SK-MEL-5 (cell line): ENCODE data around the gene IRGQ. TPM values are rescaled to one million over a fixed set of nuclear protein-coding genes. Genes with fewer than 3 reads are reported as not detected.
"Not testable (repeated sequence)": the region's sequence is repeated elsewhere in the genome, so short reads cannot be mapped to it uniquely, and the experiment has no call there.

ENCODE experiments used
- DNase-seq: peaks from one replicate; pipeline ENCODE4 v3.0.0-alpha.2; 2016; ENCODE audit warnings: low read depth, low spot score
- in situ Hi-C: cut with HindIII; loops from 2 replicates; pipeline ENCODE4 v1.10.0; 2016; ENCODE audit warnings: low sequenced_read_pairs, high pct_unique_total_duplicates, low pct_unique_long_range_greater_than_20kb
- polyA plus RNA-seq, 2 experiments: library from polyadenylated mRNA; depleted of rRNA; stranded (reverse); fragments of >200 nt; gene quantifications; 2 replicates each; pipeline ENCODE4 v1.2.3, GENCODE V29; 2015
- total RNA-seq: library from RNA; depleted of rRNA; stranded (reverse); fragments of >200 nt; shearing (Covaris generic); gene quantifications from 2 replicates; pipeline ENCODE4 v1.2.3, GENCODE V29; 2014; rRNA removed

Gene IRGQ, protein sequence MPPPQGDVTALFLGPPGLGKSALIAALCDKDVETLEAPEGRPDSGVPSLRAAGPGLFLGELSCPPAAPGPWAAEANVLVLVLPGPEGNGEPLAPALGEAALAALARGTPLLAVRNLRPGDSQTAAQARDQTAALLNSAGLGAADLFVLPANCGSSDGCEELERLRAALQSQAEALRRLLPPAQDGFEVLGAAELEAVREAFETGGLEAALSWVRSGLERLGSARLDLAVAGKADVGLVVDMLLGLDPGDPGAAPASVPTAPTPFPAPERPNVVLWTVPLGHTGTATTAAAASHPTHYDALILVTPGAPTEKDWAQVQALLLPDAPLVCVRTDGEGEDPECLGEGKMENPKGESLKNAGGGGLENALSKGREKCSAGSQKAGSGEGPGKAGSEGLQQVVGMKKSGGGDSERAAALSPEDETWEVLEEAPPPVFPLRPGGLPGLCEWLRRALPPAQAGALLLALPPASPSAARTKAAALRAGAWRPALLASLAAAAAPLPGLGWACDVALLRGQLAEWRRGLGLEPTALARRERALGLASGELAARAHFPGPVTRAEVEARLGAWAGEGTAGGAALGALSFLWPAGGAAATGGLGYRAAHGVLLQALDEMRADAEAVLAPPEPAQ
- total RNA-seq, result 18.7 and 20.8 TPM in 2 replicates
- polyA plus RNA-seq (2015; cell fraction: cytosol; rRNA removed), result 17.4 and 22.7 TPM in 2 replicates
- 24.5 and 28.3 TPM in 2 replicates for polyA plus RNA-seq (2015; cell fraction: nucleus; rRNA removed)

DNA sequence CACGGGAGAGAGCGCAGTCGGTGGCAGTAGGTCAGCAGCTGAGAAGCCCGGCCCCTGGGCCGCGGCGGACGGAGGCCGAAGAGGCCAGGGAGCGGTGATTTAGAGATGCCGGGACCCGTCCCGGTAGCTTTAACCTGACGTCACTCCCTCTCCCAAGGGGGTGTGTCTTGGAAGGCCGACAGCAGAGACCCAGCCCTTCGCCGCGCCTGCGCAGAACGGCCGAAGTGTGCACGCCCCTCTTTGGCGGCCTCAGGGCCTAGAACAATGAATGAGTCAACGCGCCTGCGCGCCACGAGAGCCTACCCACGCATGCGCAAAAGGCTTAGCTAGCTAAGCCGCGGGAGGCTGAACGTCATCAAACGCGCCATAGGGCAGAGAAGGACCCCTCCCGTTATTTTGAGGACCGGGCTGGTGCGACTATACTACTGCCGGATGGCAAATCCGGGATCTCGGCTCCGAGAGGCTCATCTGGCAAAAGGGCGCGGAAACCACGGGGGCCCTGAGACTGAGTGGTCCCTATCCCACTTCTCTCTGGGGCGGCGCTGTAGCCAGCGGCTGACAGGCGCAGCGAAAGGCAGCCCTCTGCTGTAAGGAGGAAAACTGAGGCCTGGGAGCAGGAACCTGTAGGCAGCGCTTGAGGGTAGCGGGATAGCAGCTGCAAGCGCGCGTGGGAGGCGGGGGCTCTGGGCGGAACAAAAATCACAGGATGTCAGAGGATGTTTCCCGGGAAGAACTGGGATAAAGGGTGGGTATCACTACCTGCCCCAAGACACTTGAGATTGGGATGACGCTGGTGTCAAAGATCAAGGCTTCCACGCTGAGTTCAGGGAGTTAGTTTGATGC is at the start of gene IRGQ, which contains the start of gene ZNF576:
Gene IRGQ (minus strand): TSS at position 136 of the 843 bp plus-strand sequence. CDS start 796 bp downstream, outside the sequence.
Gene ZNF576 (plus strand): TSS at position 597 of the 843 bp plus-strand sequence. CDS start 514 bp downstream, outside the sequence.
- peak; percentile 99 for DNase-seq
- in situ Hi-C loops, result no loop called here

DNA sequence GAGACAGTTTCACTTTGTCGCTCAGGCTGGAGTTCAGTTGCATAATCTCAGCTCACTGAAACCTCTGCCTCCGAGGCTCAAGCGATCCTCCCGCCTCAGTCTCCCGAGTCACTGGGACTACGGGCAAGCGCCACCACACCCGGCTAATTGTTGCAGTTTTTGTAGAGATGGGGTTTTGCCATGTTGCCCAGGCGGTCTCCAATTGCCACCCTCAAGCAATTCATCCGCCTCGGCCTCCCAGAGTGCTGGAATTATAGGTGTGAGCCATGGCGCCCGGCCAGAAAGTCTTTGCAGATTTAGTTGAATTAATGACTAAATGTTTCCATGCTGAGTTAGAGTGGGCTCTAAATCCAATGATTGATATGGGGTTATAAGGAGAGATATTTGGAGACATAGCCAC is 48.2 kb upstream of the IRGQ start:
- DNase-seq, result no peak
- in situ Hi-C loops, result no loop called here

GRCh38 chr19:43643326-43643725 is 47.4 kb upstream of the IRGQ start:
- DNase-seq, result no peak
- in situ Hi-C loops, result no loop called here

DNA sequence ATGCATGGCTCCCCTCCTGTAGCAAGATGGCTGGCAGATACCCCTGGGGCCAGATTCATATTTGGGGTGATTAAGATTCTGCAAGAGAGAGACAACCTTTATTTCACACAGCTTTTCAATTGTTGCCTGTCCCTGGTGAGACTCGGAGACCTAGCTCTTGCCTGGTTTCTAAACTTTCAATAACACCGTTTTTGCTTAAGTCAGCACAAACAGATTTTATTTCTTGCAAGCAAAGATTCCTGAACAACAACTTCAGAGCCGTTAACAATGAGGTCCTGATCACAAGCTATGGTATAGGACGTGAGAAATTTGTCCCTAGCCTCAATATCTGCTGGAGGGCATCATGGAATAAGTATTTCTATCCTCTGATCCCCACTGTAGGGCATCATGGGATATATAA is 46.6 kb upstream of the IRGQ start:
- DNase-seq, result no peak
- in situ Hi-C loops, result no loop called here

- DNase-seq, result no peak
- in situ Hi-C loops, result no loop called here
Measured at GRCh38 chr19:43641333-43641732, 45.4 kb upstream of the IRGQ start.

GRCh38 chr19:43640424-43640757 is 44.5 kb upstream of the IRGQ start:
- in situ Hi-C loops, result no loop called here
- no peak for DNase-seq

GRCh38 chr19:43639519-43640423 is 43.8 kb upstream of the IRGQ start, which contains the start of gene CADM4:
CADM4 (minus strand) TSS chr19:43639850; CDS start chr19:43639790, 60 bp downstream.
- DNase-seq, result no peak
- in situ Hi-C loops, result no loop called here

- DNase-seq, result no peak
- in situ Hi-C loops, result no loop called here
Measured at GRCh38 chr19:43638995-43639518, 43.1 kb upstream of the IRGQ start.

GRCh38 chr19:43638214-43638994 is 42.5 kb upstream of the IRGQ start:
- DNase-seq, result no peak

GRCh38 chr19:43636121-43636683 is 40.3 kb upstream of the IRGQ start:
- no peak for DNase-seq

More at GRCh38 chr19:43638214-43638994, 42.5 kb upstream of the IRGQ start:
- in situ Hi-C loops, result no loop called here

DNA sequence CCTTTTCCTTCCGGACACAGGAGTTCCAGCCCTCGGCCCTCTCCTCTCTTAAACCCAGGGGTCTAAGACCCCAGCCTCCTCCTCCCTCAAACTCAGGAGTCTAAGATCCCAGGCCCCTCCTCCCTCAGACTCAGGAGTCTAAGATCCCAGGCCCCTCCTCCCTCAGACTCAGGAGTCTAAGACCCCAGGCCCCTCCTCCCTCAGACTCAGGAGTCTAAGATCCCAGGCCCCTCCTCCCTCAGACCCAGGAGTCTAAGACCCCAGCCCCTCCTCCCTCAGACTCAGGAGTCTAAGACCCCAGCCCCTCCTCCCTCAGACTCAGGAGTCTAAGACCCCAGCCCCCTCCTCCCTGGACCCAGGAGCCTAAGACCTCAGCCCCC is 39.6 kb upstream of the IRGQ start:
- in situ Hi-C loops, DNase-seq: not testable (repeated sequence)

More at GRCh38 chr19:43636121-43636683, 40.3 kb upstream of the IRGQ start:
- in situ Hi-C loops, result no loop called here

DNA sequence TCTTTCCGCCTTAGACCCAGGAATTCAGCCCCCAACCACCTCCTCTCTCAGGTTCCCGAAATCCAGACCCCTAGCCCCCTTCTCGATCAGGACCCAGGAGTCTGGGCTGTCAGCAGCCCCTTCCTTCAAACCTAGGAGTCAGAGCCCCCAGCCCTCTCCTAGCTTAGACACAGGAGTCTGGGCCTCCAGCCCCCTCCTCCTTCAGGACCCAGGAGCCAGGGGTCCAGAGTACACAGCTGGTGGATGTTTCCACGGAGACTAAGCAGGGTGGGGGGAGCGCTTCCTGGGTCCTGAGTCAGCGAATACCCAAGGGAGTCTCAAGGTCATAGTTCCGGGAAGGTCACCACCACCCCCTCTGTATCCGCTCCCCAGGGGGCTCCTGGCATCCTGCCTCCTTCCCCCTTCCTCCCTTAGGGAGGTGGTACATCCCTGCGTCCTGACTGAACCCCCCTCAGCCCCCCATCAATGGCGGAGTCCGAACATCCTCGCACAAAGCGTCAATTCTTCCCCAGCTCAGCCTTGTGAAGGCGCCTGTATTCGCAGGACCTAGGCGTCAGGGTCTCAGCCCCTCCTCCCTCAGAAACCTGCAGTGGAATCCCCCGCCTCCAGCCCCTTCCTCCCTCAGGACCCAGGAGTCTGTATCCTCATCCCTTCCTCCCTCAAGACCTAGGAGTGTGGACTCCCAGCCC is 39.1 kb upstream of the IRGQ start:
- no peak for DNase-seq
- in situ Hi-C loops, result no loop called here

GRCh38 chr19:43634506-43634871 is 38.6 kb upstream of the IRGQ start:
- in situ Hi-C loops, result no loop called here
- no peak for DNase-seq

DNA sequence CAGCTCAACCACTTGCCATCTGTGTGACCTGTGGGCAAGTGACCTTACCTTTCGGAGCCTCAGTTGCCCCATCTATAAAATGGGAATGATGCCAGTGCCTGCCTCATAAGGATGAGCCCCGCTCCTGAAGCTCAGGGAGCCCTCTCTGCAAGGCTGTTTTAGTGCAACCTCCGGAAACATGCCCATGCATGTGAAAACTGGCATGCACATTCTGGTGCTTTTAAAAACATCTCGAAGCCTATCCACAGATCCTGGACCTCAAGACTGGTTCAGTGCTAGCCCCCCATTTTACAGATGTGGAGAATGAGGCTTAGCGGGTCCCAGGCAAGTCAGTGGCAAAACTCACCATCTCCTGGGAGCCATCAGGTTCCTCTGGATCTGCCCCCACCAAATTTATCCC is 38.1 kb upstream of the IRGQ start:
- no peak for DNase-seq
- in situ Hi-C loops, result no loop called here

- no peak for DNase-seq
- in situ Hi-C loops, result no loop called here
Measured at GRCh38 chr19:43633520-43633919, 37.6 kb upstream of the IRGQ start.
